Activated gamma-delta T cell treated with Interleukin-2 at 50 U/mL for 16 hours (primary cell): Measurements from ENCODE around the gene PTGS1.
"Not testable (repeated sequence)": the region's sequence is repeated elsewhere in the genome, so short reads cannot be mapped to it uniquely, and the experiment has no call there.

Experiments
- DNase-seq: peaks from one replicate; pipeline ENCODE4 v3.0.0-alpha.2; 2020

Gene PTGS1

GRCh38 chr9:122401896-122402295, 31.1 kb downstream of the PTGS1 start:
- DNase-seq: no peak

GRCh38 chr9:122402403-122402871, 31.6 kb downstream of the PTGS1 start:
- DNase-seq: no peak

GRCh38 chr9:122402874-122403273, 32.0 kb downstream of the PTGS1 start:
- no peak for DNase-seq

- no peak for DNase-seq
These were observed 32.7 kb downstream of the PTGS1 start for GRCh38 chr9:122403381-122404000.

GRCh38 chr9:122405304-122406069, 34.7 kb downstream of the PTGS1 start:
- DNase-seq: not testable (repeated sequence)

GRCh38 chr9:122406070-122406890, 35.5 kb downstream of the PTGS1 start:
- DNase-seq: no peak

GRCh38 chr9:122414108-122414507, 43.3 kb downstream of the PTGS1 start:
- DNase-seq: not testable (repeated sequence)

GRCh38 chr9:122418016-122418415, 47.2 kb downstream of the PTGS1 start:
- DNase-seq: no peak

GRCh38 chr9:122420315-122420714, 49.5 kb downstream of the PTGS1 start:
- DNase-seq: no peak

GRCh38 chr9:122425087-122425486, 54.3 kb downstream of the PTGS1 start:
- DNase-seq: no peak

GRCh38 chr9:122426723-122427122, 55.9 kb downstream of the PTGS1 start:
- DNase-seq: no peak

- DNase-seq: no peak
These were observed 71.7 kb downstream of the PTGS1 start for GRCh38 chr9:122442568-122442967.

- DNase-seq: no peak
These were observed 73.4 kb downstream of the PTGS1 start for GRCh38 chr9:122444041-122444733.
